Measurements from ENCODE around the gene DPP6. TPM values are rescaled to one million over a fixed set of nuclear protein-coding genes. Genes with fewer than 3 reads are reported as not detected.

Gene DPP6
- total and polyA plus RNA-seq, 2 of the 8 experiments (the other 6 are each of a cell fraction or from before 2014, with no cell fraction given): 4.7 to 6.8 TPM

GRCh38 chr7:154746571-154747360, 694.6 kb downstream of the DPP6 start:
- no peak overlapping the region for H3K14ac ChIP-seq (ENCODE audit: insufficient read length)
- H2AFZ ChIP-seq (ENCODE audit: low read length): no peak overlapping the region
- no peak for DNase-seq (ENCODE audit: low read depth in 1 of 2, low spot score in 2 of 2)
- TF ChIP-seq BACH1 (IDR thresholded peaks at IDR 0.05; ENCODE audit: low read length) (no peak), CREB1 (IDR thresholded peaks at IDR 0.05) (no peak), KDM5A (IDR thresholded peaks at IDR 0.05; ENCODE audit: low read length) (no peak)

More at GRCh38 chr7:154746571-154747360, 694.6 kb downstream of the DPP6 start:
- H2BK12ac ChIP-seq (ENCODE audit: low read depth, low read length): no peak overlapping the region
- no peak overlapping the region for H2BK20ac ChIP-seq (ENCODE audit: low read length)
- no peak overlapping the region for H3K56ac ChIP-seq (replicated peaks; ENCODE audit: insufficient read length, low read depth, low read length)
- H2BK5ac ChIP-seq (ENCODE audit: low read depth, low read length): no peak overlapping the region
- H4K8ac ChIP-seq (ENCODE audit: extremely low read depth, insufficient read depth, low read length): no peak overlapping the region
- POLR2A ChIA-PET (ENCODE audit: partially characterized antibody): interaction anchor here (0.8 kb wide), 1 partner anchor 106 kb away, joined by 3 read pairs; no protein-coding TSS in a partner anchor
- H3K4ac ChIP-seq (replicated peaks; ENCODE audit: insufficient read length, low read depth, low read length): no peak overlapping the region
- H3K27ac ChIP-seq (ENCODE audit: low read depth, low read length): no peak overlapping the region
- no peaks in the 10 kb centered on the region for H3K36me3 ChIP-seq (ENCODE audit: control insufficient read depth in 2 of 4, insufficient read depth in 4 of 4, low read length in 3 of 4)
- no peaks in the 10 kb centered on the region for H3K27me3 ChIP-seq (replicated peaks in 1 of 4; ENCODE audit: control insufficient read depth in 3 of 4, extremely low read depth in 1 of 4, insufficient read depth in 3 of 4, low read length in 3 of 4)
- H3K23me2 ChIP-seq (ENCODE audit: low read depth, low read length): no peaks in the 10 kb centered on the region; the same call in 1 of the 2 replicates
- H3K9ac ChIP-seq (replicated peaks in 1 of 4; ENCODE audit: extremely low read depth in 1 of 4, low read depth in 3 of 4, low read length in 3 of 4): no peak overlapping the region
- no peak overlapping the region for H4K5ac ChIP-seq (ENCODE audit: insufficient read length, low read depth, low read length)
- no peak for FAIRE-seq
- no peak overlapping the region for H2AK5ac ChIP-seq (ENCODE audit: low read depth, low read length)
- H3K4me2 ChIP-seq (ENCODE audit: insufficient read depth in 1 of 2, low read depth in 2 of 2, low read length in 2 of 2): no peak overlapping the region
- no peaks in the 10 kb centered on the region for H3K79me1 ChIP-seq (ENCODE audit: low read depth, low read length)
- 88% methylated on average over 5 of the region's 5 CpGs; no CpG with 5 or more reads in 1 of the 2 experiments for WGBS, 2 experiments (ENCODE audit: extremely low coverage in 1 of 2, insufficient coverage in 1 of 2, insufficient read length in 1 of 2, insufficient replicate concordance in 2 of 2, low coverage in 1 of 2, low lambda C conversion rate in 2 of 2, missing lambda C conversion rate in 1 of 2)
- no peak overlapping the region for H2BK15ac ChIP-seq (ENCODE audit: low read length)
- CTCF ChIA-PET (ENCODE audit: partially characterized antibody): interaction anchor here (0.6 to 1.9 kb wide), 15 partner anchors 10 to 197 kb away, joined by 3 to 10 read pairs (median 3); no protein-coding TSS in a partner anchor
- no peaks in the 10 kb centered on the region for H3K9me3 ChIP-seq (ENCODE audit: insufficient read depth in 2 of 2, low read depth in 1 of 2, low read length in 1 of 2)
- no peak overlapping the region for H2BK120ac ChIP-seq (replicated peaks; ENCODE audit: low read depth, low read length)
- no peak overlapping the region for H3K23ac ChIP-seq (ENCODE audit: insufficient read length)
- H3K4me1 ChIP-seq (replicated peaks in 1 of 4; ENCODE audit: control insufficient read depth in 3 of 4, insufficient read depth in 4 of 4, low read length in 3 of 4): peaks cover 0 to 5% (median 3%) of the 10 kb centered on the region in 4 experiments; a peak in 4 of 7 replicates
- no peak overlapping the region for H3K18ac ChIP-seq (ENCODE audit: extremely low read depth, low read length)
- H4K91ac ChIP-seq (replicated peaks; ENCODE audit: insufficient read length, low read length): no peak overlapping the region
- no peaks in the 10 kb centered on the region for H3K79me2 ChIP-seq (ENCODE audit: control insufficient read depth in 1 of 2, insufficient read depth in 2 of 2, low read length in 2 of 2)
- no peak overlapping the region for H3K4me3 ChIP-seq (ENCODE audit: extremely low read depth in 1 of 4, insufficient read depth in 2 of 4, low read depth in 3 of 4, low read length in 4 of 4)
- H4K20me1 ChIP-seq (replicated peaks in 1 of 2; ENCODE audit: control insufficient read depth in 1 of 2, insufficient read depth in 2 of 2, low read length in 2 of 2): no peaks in the 10 kb centered on the region
